Ascending aorta (tissue), 2 donors: ENCODE measurements around the gene B3GALT6. TPM values are rescaled to one million over a fixed set of nuclear protein-coding genes. Genes with fewer than 3 reads are reported as not detected.

Experiments used
- DNase-seq, 2 donors: peaks; one replicate each; pipeline ENCODE4 v3.0.0-alpha.2; 2019; ENCODE audit warnings: low spot score in 2 of 2
- H3K27ac ChIP-seq, 2 donors: fragments of 200-600 bp; sonication (generic); one replicate each; pipeline ENCODE4 v1.5.1; 2016 to 2017; ENCODE audit warnings: mild to moderate bottlenecking in 1 of 2
- H3K27me3 ChIP-seq: fragments of 200-600 bp; sonication (generic); one replicate; pipeline ENCODE4 v1.5.1; 2017
- H3K36me3 ChIP-seq, 2 donors: fragments of 200-600 bp; sonication (generic); one replicate each; pipeline ENCODE4 v1.5.1; 2016
- H3K4me1 ChIP-seq, 2 donors: fragments of 200-600 bp; sonication (generic); one replicate each; pipeline ENCODE4 v1.5.1; 2016 to 2017; ENCODE audit warnings: mild to moderate bottlenecking in 1 of 2
- H3K4me3 ChIP-seq, 2 donors: fragments of 200-600 bp; sonication (generic); one replicate each; pipeline ENCODE4 v1.5.1; 2016 to 2017; ENCODE audit warnings: mild to moderate bottlenecking in 1 of 2
- H3K9me3 ChIP-seq, 2 donors: fragments of 200-600 bp; sonication (generic); one replicate each; pipeline ENCODE4 v1.5.1; 2016
- intact Hi-C: fragments of 100-400 bp; cut with DNase I; formaldehyde crosslinking; loops from one replicate; pipeline ENCODE4 v1.15.1; 2023
- total RNA-seq: library from RNA; depleted of rRNA; stranded (reverse); fragments of >200 nt; gene quantifications from one replicate; pipeline ENCODE4 v1.1.0, GENCODE V29; 2016
- TF ChIP-seq, protein P1 (sequence below), 3 experiments: fragments of 200-600 bp in 2 of 3; fragments of 450-650 bp in 1 of 3; sonication (generic) in 2 of 3; IDR thresholded peaks; one replicate each; pipeline ENCODE4 v1.5.1; 2016 to 2019; ENCODE audit warnings: antibody characterized with exemption in 3 of 3, mild to moderate bottlenecking in 1 of 3, moderate library complexity in 1 of 3

B3GALT6 gene
- total RNA-seq, 1 donor from 2014 or later, result 94.9 TPM

DNA sequence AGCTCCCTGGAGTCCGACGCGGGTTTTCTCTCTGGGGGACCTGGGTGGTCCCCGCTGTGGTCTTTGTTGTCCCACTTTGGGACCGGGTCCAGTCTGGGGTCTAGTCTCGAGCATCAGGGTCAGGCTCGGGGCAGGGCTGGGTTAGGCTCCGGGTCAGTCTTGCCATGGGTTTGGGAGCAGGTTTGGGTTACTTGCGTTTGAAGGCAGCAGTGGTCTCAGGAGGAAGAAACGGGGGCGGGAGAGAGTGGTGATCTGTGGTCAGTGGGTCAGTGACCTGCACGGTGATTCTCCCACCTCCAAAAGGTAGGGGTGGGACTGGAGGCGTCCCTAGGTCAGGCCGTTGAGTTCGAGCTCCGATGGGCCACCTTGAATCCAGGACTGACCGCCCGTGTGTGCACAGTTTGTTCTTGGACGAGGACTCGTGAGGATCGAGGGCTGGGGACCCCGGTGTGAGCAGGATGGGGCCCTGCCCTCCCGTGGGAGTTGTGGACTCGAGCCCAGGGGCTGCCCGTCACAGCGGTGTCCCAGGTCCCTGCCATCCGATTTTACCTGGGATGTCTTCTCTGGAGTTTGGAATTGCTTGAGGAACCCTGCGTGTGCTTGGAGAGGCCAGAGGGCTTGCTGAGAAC lies 2.3 kb downstream of the B3GALT6 start:
- intact Hi-C loops, result loop anchor here (5.0 kb wide), 2 partner anchors 73 to 232 kb away; partner anchors contain the start of genes ACAP3, HES4 and PUSL1
- no peak for DNase-seq
- H3K4me1 ChIP-seq, result peaks cover 23% of the 10 kb centered on the region in 2 donors

DNA sequence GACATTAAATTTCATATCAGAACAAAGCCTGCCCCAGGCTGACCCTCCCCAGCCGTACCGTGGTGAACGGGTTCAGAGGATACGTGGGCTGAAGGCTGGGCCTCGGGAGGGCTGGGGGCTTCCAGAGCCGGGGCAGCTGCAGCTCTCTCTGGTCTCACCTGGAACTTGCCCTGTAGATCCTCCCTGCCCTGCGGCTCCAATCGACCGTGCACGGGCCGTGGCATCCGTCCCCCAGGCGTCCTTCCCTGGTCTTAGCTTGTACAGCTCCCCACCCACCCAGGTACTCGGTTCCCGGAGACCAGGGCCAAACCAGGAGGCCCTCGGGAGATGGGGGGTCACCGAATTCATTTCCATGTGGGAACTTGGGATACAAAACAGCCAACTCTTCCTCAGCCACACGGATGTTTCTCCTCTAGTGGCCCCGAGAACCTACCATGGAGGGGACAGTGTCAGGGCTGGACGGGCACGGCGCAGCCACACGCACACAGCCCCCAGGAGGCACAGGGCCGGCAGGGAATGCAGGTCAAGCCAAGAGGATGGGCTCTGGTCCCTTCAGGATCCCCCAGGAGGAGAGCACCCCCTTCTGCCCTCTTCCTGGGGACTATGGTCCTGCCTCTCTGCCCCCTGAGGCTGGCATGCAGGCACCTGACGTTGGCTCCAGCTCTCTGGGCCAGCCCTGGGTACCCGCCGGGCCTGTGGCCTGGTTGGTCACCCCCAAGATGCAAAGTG lies 3.1 kb downstream of the B3GALT6 start:
- Histone ChIP-seq H3K27me3 (no peaks in the 10 kb centered on the region), H3K4me1 (peaks cover 14% of the 10 kb centered on the region in 2 donors), H3K4me3 (no peak overlapping the region), H3K27ac (no peak overlapping the region), H3K9me3 (no peaks in the 10 kb centered on the region), H3K36me3 (no peaks in the 10 kb centered on the region)
- DNase-seq, result no peak
- intact Hi-C loops, result no loop called here
- TF ChIP-seq, protein P1, sequence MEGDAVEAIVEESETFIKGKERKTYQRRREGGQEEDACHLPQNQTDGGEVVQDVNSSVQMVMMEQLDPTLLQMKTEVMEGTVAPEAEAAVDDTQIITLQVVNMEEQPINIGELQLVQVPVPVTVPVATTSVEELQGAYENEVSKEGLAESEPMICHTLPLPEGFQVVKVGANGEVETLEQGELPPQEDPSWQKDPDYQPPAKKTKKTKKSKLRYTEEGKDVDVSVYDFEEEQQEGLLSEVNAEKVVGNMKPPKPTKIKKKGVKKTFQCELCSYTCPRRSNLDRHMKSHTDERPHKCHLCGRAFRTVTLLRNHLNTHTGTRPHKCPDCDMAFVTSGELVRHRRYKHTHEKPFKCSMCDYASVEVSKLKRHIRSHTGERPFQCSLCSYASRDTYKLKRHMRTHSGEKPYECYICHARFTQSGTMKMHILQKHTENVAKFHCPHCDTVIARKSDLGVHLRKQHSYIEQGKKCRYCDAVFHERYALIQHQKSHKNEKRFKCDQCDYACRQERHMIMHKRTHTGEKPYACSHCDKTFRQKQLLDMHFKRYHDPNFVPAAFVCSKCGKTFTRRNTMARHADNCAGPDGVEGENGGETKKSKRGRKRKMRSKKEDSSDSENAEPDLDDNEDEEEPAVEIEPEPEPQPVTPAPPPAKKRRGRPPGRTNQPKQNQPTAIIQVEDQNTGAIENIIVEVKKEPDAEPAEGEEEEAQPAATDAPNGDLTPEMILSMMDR (IDR thresholded peaks at IDR 0.05), result no peak

More for the DNA sequence above, 2.3 kb downstream of the B3GALT6 start:
- TF ChIP-seq, protein P1 (IDR thresholded peaks at IDR 0.05), result no peak
- H3K9me3 ChIP-seq, result no peaks in the 10 kb centered on the region
- H3K4me3 ChIP-seq, result no peak overlapping the region
- H3K27ac ChIP-seq, result no peak overlapping the region
- H3K27me3 ChIP-seq, result no peaks in the 10 kb centered on the region
- H3K36me3 ChIP-seq, result no peaks in the 10 kb centered on the region

DNA sequence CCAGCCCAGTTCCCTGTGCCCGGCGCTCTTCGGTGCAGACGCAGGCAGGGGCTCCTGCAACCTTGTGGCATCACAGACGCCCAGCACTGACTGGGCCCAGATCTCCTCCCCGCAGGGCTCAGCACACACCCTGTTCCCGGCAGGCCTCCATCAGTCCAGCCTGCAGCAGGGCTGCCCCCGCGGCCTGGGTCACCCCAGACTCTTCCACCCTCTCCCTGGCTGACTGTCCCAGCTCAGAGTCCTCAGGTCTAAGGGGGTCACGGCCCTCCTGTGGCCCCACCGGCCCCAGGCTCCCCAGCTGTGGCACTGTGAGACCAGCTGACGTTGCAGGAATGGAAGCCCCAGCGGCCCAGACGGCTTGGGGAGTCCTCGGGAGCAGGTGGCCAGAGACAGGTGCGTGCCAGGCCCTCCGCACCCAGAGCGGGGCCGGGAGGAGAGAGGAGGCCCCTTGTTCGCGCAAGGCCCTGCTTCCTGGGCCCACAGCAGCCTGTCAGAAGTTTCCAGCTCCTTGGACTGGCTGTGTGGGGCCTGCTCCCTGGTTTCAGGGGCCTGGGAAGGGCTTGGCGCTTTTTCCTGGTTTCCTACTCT lies 4.2 kb downstream of the B3GALT6 start:
- Histone ChIP-seq H3K9me3 (no peaks in the 10 kb centered on the region), H3K27me3 (no peaks in the 10 kb centered on the region), H3K36me3 (no peaks in the 10 kb centered on the region), H3K27ac (no peak overlapping the region), H3K4me3 (no peak overlapping the region), H3K4me1 (peaks cover 7 to 8% of the 10 kb centered on the region in 2 donors)
- intact Hi-C loops, result no loop called here
- no peak for DNase-seq
- TF ChIP-seq, protein P1 (IDR thresholded peaks at IDR 0.05), result no peak

DNA sequence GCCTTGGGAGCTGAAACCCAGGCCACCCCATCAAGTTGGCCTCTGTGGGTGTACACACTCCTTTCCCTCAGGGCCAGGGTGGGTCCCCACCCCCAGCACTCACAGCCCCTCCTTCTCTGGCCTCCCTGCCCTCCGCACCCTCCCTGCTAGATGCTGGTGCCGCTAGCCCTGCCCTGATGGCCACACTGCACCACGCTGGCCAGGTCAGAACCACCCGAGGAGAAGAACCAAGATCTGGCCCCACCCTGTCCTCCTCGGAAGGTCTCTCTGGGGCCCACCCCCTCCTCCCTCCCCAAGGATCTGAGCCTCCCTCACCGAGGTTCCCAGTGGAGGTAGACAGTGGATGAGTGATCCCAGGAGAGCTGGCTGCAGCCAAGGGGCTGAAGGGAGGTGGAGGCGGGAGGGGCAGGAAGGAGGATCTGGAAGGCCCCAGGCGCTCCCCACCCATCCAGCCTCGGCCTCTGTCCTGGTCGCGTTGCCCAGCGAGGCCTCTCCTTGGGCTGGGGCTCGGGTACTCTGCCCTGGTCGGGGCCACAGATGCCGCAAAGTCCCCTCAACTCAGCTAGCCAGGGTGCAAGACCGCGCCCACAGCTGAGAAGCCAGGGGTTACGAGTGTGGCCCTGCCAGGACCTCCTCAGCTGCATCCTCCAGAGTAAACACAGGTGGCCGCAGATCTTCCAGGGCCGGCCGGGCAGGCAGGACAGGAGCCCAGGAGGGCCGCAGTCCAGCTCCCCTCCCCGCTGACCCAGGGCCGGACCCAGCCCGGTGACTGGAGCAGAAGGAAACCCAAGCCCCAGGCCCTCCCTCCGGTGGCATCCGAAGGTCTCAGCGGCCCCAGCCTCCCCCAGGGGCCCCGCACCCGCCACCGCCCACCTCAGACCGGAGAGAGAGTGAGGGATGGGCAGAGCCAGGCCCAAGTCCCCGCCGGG lies 5.2 kb downstream of the B3GALT6 start:
- Histone ChIP-seq H3K9me3 (no peaks in the 10 kb centered on the region), H3K4me3 (no peak overlapping the region), H3K27me3 (no peaks in the 10 kb centered on the region), H3K36me3 (no peaks in the 10 kb centered on the region), H3K27ac (no peak overlapping the region), H3K4me1 (peaks cover 7 to 8% of the 10 kb centered on the region in 2 donors)
- DNase-seq, result no peak
- intact Hi-C loops, result no loop called here
- TF ChIP-seq, protein P1 (IDR thresholded peaks at IDR 0.05), result no peak
